ENCODE measurements around the gene SFXN3. TPM values are rescaled to one million over a fixed set of nuclear protein-coding genes. Genes with fewer than 3 reads are reported as not detected.

SFXN3 gene
- total RNA-seq, 6 experiments from 2014 or later = 44.1 to 57.4 (median 50.5) TPM

- Mint-ChIP-seq H3K27me3 (ENCODE audit: insufficient read depth) (peaks cover 9% of the 10 kb centered on the region), H3K27ac (peak overlapping the region; percentile 83), H3K4me3 (no peak overlapping the region)
These were observed 16.0 kb upstream of the SFXN3 start for GRCh38 chr10:101014966-101015581.

DNA sequence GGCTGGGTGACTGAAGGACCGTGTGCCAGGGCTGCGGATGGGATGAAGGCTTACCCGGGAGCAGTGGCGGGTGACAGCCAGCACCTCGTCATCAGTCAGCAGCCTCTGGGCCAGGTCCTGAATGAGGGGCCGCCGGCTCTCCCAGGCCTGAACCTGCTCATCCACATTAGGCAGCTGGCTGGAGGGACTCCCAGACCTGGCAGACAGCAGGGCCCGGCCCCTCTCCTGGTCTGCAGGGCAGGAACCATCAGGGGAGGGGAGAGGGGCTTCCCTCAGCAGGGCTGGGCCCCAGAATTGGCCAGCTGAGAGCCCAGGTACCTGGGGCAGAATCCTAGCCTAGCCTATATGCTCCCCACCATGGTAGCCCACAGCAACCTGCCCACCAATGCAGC is 15.5 kb upstream of the SFXN3 start:
- Mint-ChIP-seq H3K27ac (peak overlapping the region; percentile 83), H3K27me3 (ENCODE audit: insufficient read depth) (peaks cover 9% of the 10 kb centered on the region), H3K4me1 (ENCODE audit: low read depth) (peaks cover 41% of the 10 kb centered on the region), H3K9me3 (no peaks in the 10 kb centered on the region), H3K36me3 (ENCODE audit: low read depth) (no peaks in the 10 kb centered on the region), H3K4me3 (no peak overlapping the region)
- TF ChIP-seq CTCF (IDR thresholded peaks at IDR 0.05) = no peak
- DNase-seq = no peak

More at GRCh38 chr10:101014966-101015581, 16.0 kb upstream of the SFXN3 start:
- Mint-ChIP-seq H3K9me3 (no peaks in the 10 kb centered on the region), H3K4me1 (ENCODE audit: low read depth) (peaks cover 41% of the 10 kb centered on the region), H3K36me3 (ENCODE audit: low read depth) (no peaks in the 10 kb centered on the region)
- TF ChIP-seq CTCF (IDR thresholded peaks at IDR 0.05) = no peak
- peak; percentile 99 for DNase-seq

DNA sequence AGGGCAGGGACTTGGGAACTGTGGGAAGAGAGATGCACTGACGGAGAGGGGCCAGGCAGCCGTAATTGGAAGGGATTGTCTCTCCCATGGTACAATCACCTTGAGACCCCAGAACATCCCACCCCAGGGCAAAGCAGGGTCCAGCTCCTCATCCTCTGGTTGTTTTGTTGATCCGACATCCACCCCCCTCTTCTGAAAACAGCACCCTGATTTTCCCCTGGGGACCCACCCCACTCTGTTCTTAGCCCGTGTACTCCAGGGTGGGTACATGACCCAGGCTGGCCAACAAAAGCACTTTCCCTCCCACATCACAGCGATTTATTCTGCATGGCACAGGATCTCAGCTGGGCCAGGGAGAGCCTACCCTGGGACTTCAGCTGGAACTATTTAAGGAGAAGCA is 14.2 kb upstream of the SFXN3 start:
- Mint-ChIP-seq H3K9me3 (no peaks in the 10 kb centered on the region), H3K27ac (no peak overlapping the region), H3K27me3 (ENCODE audit: insufficient read depth) (peaks cover 12% of the 10 kb centered on the region), H3K4me3 (no peak overlapping the region), H3K36me3 (ENCODE audit: low read depth) (no peaks in the 10 kb centered on the region), H3K4me1 (ENCODE audit: low read depth) (peaks cover 41% of the 10 kb centered on the region)
- no peak for DNase-seq
- TF ChIP-seq CTCF (IDR thresholded peaks at IDR 0.05) = no peak

GRCh38 chr10:101018118-101018599 is 12.9 kb upstream of the SFXN3 start:
- H3K27ac Mint-ChIP-seq = no peak overlapping the region
- no peak for TF ChIP-seq CTCF (IDR thresholded peaks at IDR 0.05)
- peaks cover 12% of the 10 kb centered on the region for H3K27me3 Mint-ChIP-seq (ENCODE audit: insufficient read depth)
- no peak overlapping the region for H3K4me3 Mint-ChIP-seq
- no peak for DNase-seq
- no peaks in the 10 kb centered on the region for H3K36me3 Mint-ChIP-seq (ENCODE audit: low read depth)
- no peaks in the 10 kb centered on the region for H3K9me3 Mint-ChIP-seq
- peaks cover 31% of the 10 kb centered on the region for H3K4me1 Mint-ChIP-seq (ENCODE audit: low read depth)

- H3K27me3 Mint-ChIP-seq (ENCODE audit: insufficient read depth) = peaks cover 14% of the 10 kb centered on the region
- peak; percentile 77 for TF ChIP-seq CTCF (IDR thresholded peaks at IDR 0.05)
- H3K36me3 Mint-ChIP-seq (ENCODE audit: low read depth) = no peaks in the 10 kb centered on the region
These were observed 12.2 kb upstream of the SFXN3 start for GRCh38 chr10:101018600-101019439.

More at GRCh38 chr10:101018600-101019439, 12.2 kb upstream of the SFXN3 start:
- H3K27ac Mint-ChIP-seq = no peak overlapping the region
- H3K4me1 Mint-ChIP-seq (ENCODE audit: low read depth) = peaks cover 26% of the 10 kb centered on the region
- no peak overlapping the region for H3K4me3 Mint-ChIP-seq
- no peaks in the 10 kb centered on the region for H3K9me3 Mint-ChIP-seq
- DNase-seq = peak; percentile 51

Data from HFFc6 (cell line).